Fibroblast of skin of left quadriceps (primary cell): ENCODE data around the gene ESAM.

Source experiments
- DNase-seq, 2 experiments: peaks; one replicate each; pipeline ENCODE4 v3.0.0-alpha.2; 2013; ENCODE audit warnings: low read depth in 2 of 2

The ESAM gene

GRCh38 chr11:124732230-124732629 lies 29.9 kb downstream of the ESAM start:
- no peak for DNase-seq

- DNase-seq, result no peak
These were observed 32.5 kb downstream of the ESAM start for GRCh38 chr11:124729571-124729970.

GRCh38 chr11:124728134-124728533 lies 34.0 kb downstream of the ESAM start:
- DNase-seq, result no peak

GRCh38 chr11:124727474-124727873 lies 34.6 kb downstream of the ESAM start:
- DNase-seq, result no peak

- no peak for DNase-seq
These were observed 36.4 kb downstream of the ESAM start for GRCh38 chr11:124725719-124726105.

GRCh38 chr11:124724979-124725718 lies 36.9 kb downstream of the ESAM start:
- DNase-seq, result no peak

GRCh38 chr11:124722176-124722575 lies 39.9 kb downstream of the ESAM start:
- DNase-seq, result no peak

GRCh38 chr11:124719534-124719933 lies 42.6 kb downstream of the ESAM start:
- DNase-seq, result no peak

GRCh38 chr11:124718801-124719200 lies 43.3 kb downstream of the ESAM start:
- no peak for DNase-seq

GRCh38 chr11:124717786-124718651 lies 44.1 kb downstream of the ESAM start:
- no peak for DNase-seq

GRCh38 chr11:124717421-124717785 lies 44.7 kb downstream of the ESAM start:
- DNase-seq, result no peak

GRCh38 chr11:124716591-124716990 lies 45.5 kb downstream of the ESAM start:
- DNase-seq, result no peak

GRCh38 chr11:124712392-124712791 lies 49.7 kb downstream of the ESAM start:
- no peak for DNase-seq

GRCh38 chr11:124707829-124708228 lies 54.3 kb downstream of the ESAM start:
- no peak for DNase-seq
